ENCODE data around the gene PTPRN. TPM values are rescaled to one million over a fixed set of nuclear protein-coding genes. Genes with fewer than 3 reads are reported as not detected.

Gene PTPRN
- total and polyA plus RNA-seq, 9 of the 15 experiments (the other 6 are each of a cell fraction or from before 2014, with no cell fraction given): 0.15 to 2.4 (median 0.43) TPM; not detected in 1

- TF ChIP-seq FOXP4 (CRISPR knock-in tag; IDR thresholded peaks at IDR 0.05; ENCODE audit: borderline replicate concordance): no peak
- TF ChIP-seq CUX1 (CRISPR knock-in tag; IDR thresholded peaks at IDR 0.05): no peak
- TF ChIP-seq FOXM1 (IDR thresholded peaks at IDR 0.05; ENCODE audit: low read depth): no peak
- TF ChIP-seq FOXM1 (CRISPR knock-in tag; IDR thresholded peaks at IDR 0.05; ENCODE audit: low read depth): no peak
- no peak for TF ChIP-seq HDAC3 (IDR thresholded peaks at IDR 0.05; ENCODE audit: borderline replicate concordance, partially characterized antibody)
- TF ChIP-seq TCFL5 (CRISPR knock-in tag; conservative IDR thresholded peaks at IDR 0.05): no peak
- TF ChIP-seq REST (IDR thresholded peaks at IDR 0.05; ENCODE audit: borderline replicate concordance): no peak
- no peak for TF ChIP-seq REST (CRISPR knock-in tag; IDR thresholded peaks at IDR 0.05; ENCODE audit: low read depth)
- no peak for TF ChIP-seq HNRNPUL1 (IDR thresholded peaks at IDR 0.05; ENCODE audit: low read length)
- peak; percentile 73; the same call in 1 of the 2 replicates for TF ChIP-seq PHF8 (IDR thresholded peaks at IDR 0.05; ENCODE audit: borderline replicate concordance, low read length)
- TF ChIP-seq EZH2 (IDR thresholded peaks at IDR 0.05; ENCODE audit: borderline replicate concordance, low read depth, low read length): no peak
These were observed 55.2 kb downstream of the PTPRN start, which contains the start of gene TUBA4A (continued) for GRCh38 chr2:219253753-219254589.
